Measurements from ENCODE around the gene PCNT. TPM values are rescaled to one million over a fixed set of nuclear protein-coding genes. Genes with fewer than 3 reads are reported as not detected.
"Not testable (repeated sequence)": the region's sequence is repeated elsewhere in the genome, so short reads cannot be mapped to it uniquely, and the experiment has no call there.

The PCNT gene
- total RNA-seq, 2 experiments from 2014 or later, result 85.4 to 86.1 TPM

GRCh38 chr21:46465153-46465552 is 141.2 kb downstream of the PCNT start:
- H3K36me3 Mint-ChIP-seq, result peaks cover 24% of the 10 kb centered on the region
- H3K9me3 Mint-ChIP-seq; DNase-seq; H3K27me3 Mint-ChIP-seq; POLR2A ChIA-PET; H3K27ac Mint-ChIP-seq; H3K4me3 Mint-ChIP-seq; ATAC-seq (ENCODE audit: low read depth): not testable (repeated sequence)
- peaks cover 21% of the 10 kb centered on the region for H3K4me1 Mint-ChIP-seq

GRCh38 chr21:46465651-46466050 is 141.7 kb downstream of the PCNT start:
- ATAC-seq (ENCODE audit: low read depth) (no peak), DNase-seq (no peak)
- Mint-ChIP-seq H3K36me3 (peaks cover 24% of the 10 kb centered on the region), H3K9me3 (no peaks in the 10 kb centered on the region), H3K27ac (no peak overlapping the region), H3K4me1 (peaks cover 16% of the 10 kb centered on the region), H3K27me3 (no peaks in the 10 kb centered on the region), H3K4me3 (no peak overlapping the region)
- POLR2A ChIA-PET, result no interaction called here

DNA sequence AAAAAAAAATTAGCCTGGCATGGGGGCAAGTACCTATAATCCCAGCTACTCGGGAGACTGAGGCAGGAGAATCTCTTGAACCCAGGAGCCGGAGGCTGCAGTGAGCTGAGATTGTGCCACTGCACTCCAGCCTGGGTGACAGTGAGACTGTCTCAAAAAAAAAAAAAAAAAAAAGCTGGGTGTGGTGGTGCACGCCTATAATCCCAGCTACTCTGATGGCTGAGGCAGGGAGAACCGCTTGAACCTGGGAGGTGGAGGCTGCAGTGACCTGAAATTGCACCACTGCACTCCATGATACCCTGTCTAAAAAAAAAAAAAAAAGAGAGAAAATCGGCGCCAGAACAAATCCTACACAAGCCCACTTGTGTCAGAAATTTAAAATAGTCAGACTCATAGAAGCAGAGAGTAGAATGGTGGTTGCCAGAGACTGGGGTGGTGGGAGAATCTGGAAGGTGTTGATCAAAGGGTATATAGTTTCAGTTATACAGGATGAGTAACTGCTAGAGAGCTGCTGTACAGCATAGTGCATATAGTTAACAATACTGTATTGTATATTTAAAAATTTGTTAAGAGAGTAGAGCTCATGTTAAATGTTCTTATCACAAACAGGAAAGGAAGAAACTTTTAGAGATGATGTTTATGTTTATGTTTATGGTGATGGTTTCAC is 144.3 kb downstream of the PCNT start:
- H3K4me3 Mint-ChIP-seq, result no peak overlapping the region
- DNase-seq, result no peak
- H3K27me3 Mint-ChIP-seq, result no peaks in the 10 kb centered on the region
- ATAC-seq (ENCODE audit: low read depth), result no peak
- no peak overlapping the region for H3K27ac Mint-ChIP-seq
- no peaks in the 10 kb centered on the region for H3K9me3 Mint-ChIP-seq
- peaks cover 20% of the 10 kb centered on the region for H3K36me3 Mint-ChIP-seq
- H3K4me1 Mint-ChIP-seq, result peaks cover 20% of the 10 kb centered on the region
- POLR2A ChIA-PET, result interaction anchor here (1.4 kb wide), 1 partner anchor 167 kb away, joined by 3 read pairs; the partner anchor contains the start of gene PRMT2

DNA sequence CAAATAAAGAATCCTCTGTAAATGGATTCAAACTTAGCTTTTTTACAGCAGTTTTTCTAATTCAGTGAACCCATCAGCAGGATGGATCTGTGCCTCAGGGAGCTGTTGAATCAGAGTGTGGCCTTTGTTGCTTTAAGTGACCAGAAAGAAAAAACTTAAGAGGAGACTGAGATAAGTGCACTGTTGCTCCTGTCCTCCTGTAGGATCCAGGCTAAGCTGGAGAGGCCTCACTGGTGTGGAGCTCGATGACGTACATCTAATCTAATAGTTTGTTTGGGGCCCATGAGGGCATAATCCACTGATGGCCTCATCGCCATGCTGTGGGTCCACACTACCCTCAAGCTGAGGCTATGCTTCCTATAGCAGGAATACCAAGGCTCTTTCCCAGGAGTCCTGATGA is 145.3 kb downstream of the PCNT start:
- DNase-seq (no peak), ATAC-seq (ENCODE audit: low read depth) (no peak)
- POLR2A ChIA-PET, result no interaction called here
- Mint-ChIP-seq H3K4me3 (no peak overlapping the region), H3K36me3 (peaks cover 20% of the 10 kb centered on the region), H3K4me1 (peaks cover 23% of the 10 kb centered on the region), H3K27ac (no peak overlapping the region), H3K27me3 (no peaks in the 10 kb centered on the region), H3K9me3 (no peaks in the 10 kb centered on the region)

- H3K27me3 Mint-ChIP-seq, result no peaks in the 10 kb centered on the region
- ATAC-seq (ENCODE audit: low read depth) (no peak), DNase-seq (no peak)
- no peak overlapping the region for H3K4me3 Mint-ChIP-seq
- peaks cover 27% of the 10 kb centered on the region for H3K36me3 Mint-ChIP-seq
- H3K9me3 Mint-ChIP-seq, result no peaks in the 10 kb centered on the region
- H3K27ac Mint-ChIP-seq, result no peak overlapping the region
- H3K4me1 Mint-ChIP-seq, result peaks cover 29% of the 10 kb centered on the region
- POLR2A ChIA-PET, result interaction anchor here (0.6 kb wide), 1 partner anchor 37 kb away, joined by 3 read pairs; no protein-coding TSS in a partner anchor
Measured at GRCh38 chr21:46471514-46471913, 147.6 kb downstream of the PCNT start.

GRCh38 chr21:46472246-46472645 is 148.3 kb downstream of the PCNT start:
- Mint-ChIP-seq H3K36me3 (peaks cover 29% of the 10 kb centered on the region), H3K27ac (no peak overlapping the region), H3K27me3 (no peaks in the 10 kb centered on the region), H3K4me1 (peaks cover 28% of the 10 kb centered on the region), H3K4me3 (no peak overlapping the region), H3K9me3 (peaks cover 2% of the 10 kb centered on the region)
- DNase-seq (no peak), ATAC-seq (ENCODE audit: low read depth) (no peak)
- POLR2A ChIA-PET, result no interaction called here

- no peak overlapping the region for H3K4me3 Mint-ChIP-seq
- H3K27ac Mint-ChIP-seq, result no peak overlapping the region
- no peaks in the 10 kb centered on the region for H3K27me3 Mint-ChIP-seq
- POLR2A ChIA-PET, result no interaction called here
- H3K9me3 Mint-ChIP-seq, result peaks cover 2% of the 10 kb centered on the region
- peaks cover 31% of the 10 kb centered on the region for H3K36me3 Mint-ChIP-seq
- peaks cover 28% of the 10 kb centered on the region for H3K4me1 Mint-ChIP-seq
- DNase-seq (no peak), ATAC-seq (ENCODE audit: low read depth) (no peak)
Measured at GRCh38 chr21:46474382-46474781, 150.4 kb downstream of the PCNT start.

DNA sequence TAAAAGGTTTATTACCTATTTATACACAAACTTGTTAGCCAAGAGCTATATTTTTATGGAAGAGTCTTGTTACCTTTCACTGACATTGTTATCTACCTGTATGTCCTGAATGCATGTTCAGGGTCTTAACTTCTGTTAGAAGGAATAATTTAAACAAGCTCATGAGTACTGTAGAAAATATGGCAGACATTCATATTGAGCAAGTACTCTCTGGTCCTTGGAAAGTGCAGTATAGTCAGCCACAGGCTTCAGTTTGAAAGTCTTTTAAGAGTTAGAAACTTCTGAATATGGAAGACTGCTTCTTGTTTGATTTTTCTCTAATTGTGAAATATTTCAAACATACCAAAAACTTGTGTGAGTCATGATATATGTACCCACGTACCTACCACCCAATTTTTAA is 151.3 kb downstream of the PCNT start:
- peaks cover 2% of the 10 kb centered on the region for H3K9me3 Mint-ChIP-seq
- H3K27me3 Mint-ChIP-seq, result no peaks in the 10 kb centered on the region
- POLR2A ChIA-PET, result no interaction called here

GRCh38 chr21:46477765-46478164 is 153.8 kb downstream of the PCNT start:
- Mint-ChIP-seq H3K27me3 (no peaks in the 10 kb centered on the region), H3K27ac (no peak overlapping the region), H3K36me3 (peaks cover 30% of the 10 kb centered on the region), H3K9me3 (peaks cover 2% of the 10 kb centered on the region), H3K4me3 (no peak overlapping the region), H3K4me1 (peaks cover 12% of the 10 kb centered on the region)
- DNase-seq (no peak), ATAC-seq (ENCODE audit: low read depth) (no peak)
- POLR2A ChIA-PET, result no interaction called here

More for the DNA sequence above, 151.3 kb downstream of the PCNT start:
- peaks cover 26% of the 10 kb centered on the region for H3K4me1 Mint-ChIP-seq
- peaks cover 30% of the 10 kb centered on the region for H3K36me3 Mint-ChIP-seq
- DNase-seq (no peak), ATAC-seq (ENCODE audit: low read depth) (no peak)
- no peak overlapping the region for H3K27ac Mint-ChIP-seq
- no peak overlapping the region for H3K4me3 Mint-ChIP-seq

DNA sequence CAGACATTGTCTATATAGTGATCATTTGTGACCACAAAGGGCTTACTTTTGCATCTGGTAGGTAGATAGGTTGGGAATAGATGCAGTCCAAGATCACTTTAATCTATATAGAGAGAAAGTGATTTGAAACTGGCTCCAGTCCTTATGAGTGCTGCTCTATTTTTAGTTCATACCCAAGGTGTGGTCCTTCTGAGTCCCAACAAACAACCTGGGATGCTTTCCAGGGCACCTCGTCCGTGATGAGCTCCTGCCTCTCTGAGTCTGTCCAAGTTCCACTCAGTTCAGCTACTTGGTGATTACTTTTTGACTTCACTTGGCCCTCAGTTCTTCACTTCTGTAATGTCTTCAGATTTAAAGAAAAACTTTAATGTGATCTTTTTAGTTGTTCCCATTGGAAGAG is 155.0 kb downstream of the PCNT start:
- Mint-ChIP-seq H3K9me3 (peaks cover 2% of the 10 kb centered on the region), H3K36me3 (peaks cover 28% of the 10 kb centered on the region), H3K27me3 (no peaks in the 10 kb centered on the region), H3K4me3 (no peak overlapping the region), H3K4me1 (peaks cover 21% of the 10 kb centered on the region), H3K27ac (no peak overlapping the region)
- ATAC-seq (ENCODE audit: low read depth), result no peak
- POLR2A ChIA-PET, result no interaction called here
- DNase-seq, result no peak

DNA sequence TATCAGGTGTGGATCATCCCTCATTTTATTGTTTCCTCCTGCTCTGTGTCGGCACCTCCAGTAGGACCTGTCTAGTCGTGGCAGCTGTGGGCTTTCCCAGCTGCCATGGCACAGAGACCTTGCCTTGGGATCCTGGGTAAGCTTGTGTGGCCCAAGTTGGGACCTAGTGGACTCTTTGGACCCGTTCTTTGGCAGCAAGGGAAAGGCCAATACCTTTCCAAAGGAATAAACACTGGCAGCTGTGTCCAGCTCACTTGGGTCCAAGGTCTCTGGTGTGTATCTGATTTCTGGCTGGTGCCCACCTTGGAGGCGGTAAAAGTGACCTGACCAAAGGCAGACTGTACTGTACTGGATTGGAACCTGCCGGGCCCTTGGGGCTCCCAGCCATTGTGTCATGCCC is 156.5 kb downstream of the PCNT start:
- Mint-ChIP-seq H3K27ac (no peak overlapping the region), H3K36me3 (peaks cover 28% of the 10 kb centered on the region), H3K9me3 (peaks cover 2% of the 10 kb centered on the region), H3K4me1 (peaks cover 13% of the 10 kb centered on the region), H3K4me3 (no peak overlapping the region), H3K27me3 (no peaks in the 10 kb centered on the region)
- DNase-seq (no peak), ATAC-seq (ENCODE audit: low read depth) (no peak)
- POLR2A ChIA-PET, result no interaction called here

DNA sequence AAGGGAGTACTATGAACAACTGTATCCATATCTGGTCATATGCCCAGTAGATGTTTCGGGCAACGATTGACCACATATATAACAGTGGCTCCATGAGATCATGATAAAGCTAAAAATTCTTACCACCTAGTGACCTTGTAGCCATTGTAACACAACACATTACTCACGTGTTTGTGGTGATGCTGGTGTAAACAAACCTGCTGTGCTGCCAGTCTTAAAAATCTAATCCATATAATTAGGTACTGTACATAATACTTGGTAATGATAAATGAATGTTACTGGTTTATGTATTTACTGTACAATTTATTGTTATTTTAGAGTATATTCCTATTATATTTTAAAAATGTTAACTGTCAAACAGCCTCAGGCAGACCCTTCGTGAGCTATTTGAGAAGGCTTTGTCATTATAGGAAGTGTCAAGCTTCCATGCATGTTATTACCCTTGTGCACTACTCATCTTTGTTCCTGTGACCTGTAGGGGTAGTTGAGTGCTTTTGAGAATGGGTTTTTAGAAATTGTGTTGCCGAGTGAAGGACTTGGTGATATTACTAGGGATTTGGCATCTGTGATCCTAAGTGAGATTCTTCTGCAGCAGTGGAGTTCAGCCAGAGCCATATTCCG is 158.4 kb downstream of the PCNT start:
- Mint-ChIP-seq H3K27ac (no peak overlapping the region), H3K4me3 (no peak overlapping the region), H3K27me3 (no peaks in the 10 kb centered on the region), H3K9me3 (no peaks in the 10 kb centered on the region), H3K36me3 (peaks cover 28% of the 10 kb centered on the region), H3K4me1 (peaks cover 10% of the 10 kb centered on the region)
- no peak for DNase-seq
- POLR2A ChIA-PET, result no interaction called here
- ATAC-seq (ENCODE audit: low read depth), result no peak

DNA sequence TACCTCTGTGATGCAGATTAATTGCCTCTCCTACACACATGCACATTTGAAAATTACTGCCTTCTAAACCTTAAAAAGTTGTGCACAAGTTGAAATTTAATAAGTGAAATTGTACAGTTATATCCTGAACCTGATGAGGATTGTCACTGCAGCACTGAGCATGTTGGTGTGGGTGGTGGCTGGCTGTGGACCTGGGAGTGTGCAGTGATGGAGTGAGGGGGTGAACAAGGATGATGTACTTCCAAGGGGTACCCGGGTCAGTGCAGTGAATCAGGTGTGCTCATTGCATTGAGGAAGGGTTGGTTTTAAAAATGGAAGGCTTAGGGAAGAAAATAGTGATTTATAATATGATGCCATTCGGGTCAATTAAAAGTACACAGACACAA is 158.9 kb downstream of the PCNT start:
- peaks cover 10% of the 10 kb centered on the region for H3K4me1 Mint-ChIP-seq
- ATAC-seq (ENCODE audit: low read depth) (no peak), DNase-seq (no peak)
- POLR2A ChIA-PET, result no interaction called here
- no peaks in the 10 kb centered on the region for H3K9me3 Mint-ChIP-seq
- H3K4me3 Mint-ChIP-seq, result no peak overlapping the region
- H3K36me3 Mint-ChIP-seq, result peaks cover 28% of the 10 kb centered on the region
- H3K27me3 Mint-ChIP-seq, result no peaks in the 10 kb centered on the region
- H3K27ac Mint-ChIP-seq, result no peak overlapping the region
